NK-92 (cell line): ENCODE results near the gene TIGIT.
"Not testable (repeated sequence)": the region's sequence is repeated elsewhere in the genome, so short reads cannot be mapped to it uniquely, and the experiment has no call there.

Experiments used
- DNase-seq: peaks from one replicate; lab custom pipeline; 2025; ENCODE audit not compliant: unreplicated experiment; lab: John Stamatoyannopoulos, UW

The TIGIT gene

DNA sequence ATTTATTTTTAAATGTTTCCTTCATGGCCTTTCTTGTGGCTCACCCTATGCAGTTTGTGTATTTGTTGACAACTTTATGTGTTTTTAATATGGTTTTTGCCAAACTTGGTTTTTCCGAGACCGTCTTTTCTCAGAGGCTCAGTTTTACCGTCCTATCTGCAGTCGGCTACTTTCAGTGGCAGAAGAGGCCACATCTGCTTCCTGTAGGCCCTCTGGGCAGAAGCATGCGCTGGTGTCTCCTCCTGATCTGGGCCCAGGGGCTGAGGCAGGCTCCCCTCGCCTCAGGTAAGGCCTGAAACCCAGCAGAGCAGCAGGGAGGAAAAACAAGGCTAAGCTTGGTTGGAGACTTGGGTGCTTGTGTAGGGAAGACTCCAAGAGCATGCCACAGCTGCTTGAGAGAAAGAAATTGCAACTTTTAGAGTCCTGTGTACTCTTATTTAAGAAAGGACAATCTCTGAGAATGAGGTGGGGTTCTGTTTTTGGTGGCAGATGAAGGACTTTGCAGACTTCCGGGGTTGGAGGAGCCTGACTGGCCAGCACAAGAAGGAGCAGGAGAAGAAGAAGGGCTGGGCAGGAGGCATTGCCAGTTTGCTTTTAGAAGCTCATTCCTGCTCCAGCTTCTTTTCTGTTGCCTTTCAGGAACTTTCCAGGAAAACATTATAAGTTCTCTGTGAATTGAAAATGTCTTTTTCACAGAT lies at the start of gene TIGIT:
Gene TIGIT (plus strand): TSS at position 191 of the 698 bp plus-strand sequence. CDS start 34 bp downstream, at position 225.
- DNase-seq: no peak

DNA sequence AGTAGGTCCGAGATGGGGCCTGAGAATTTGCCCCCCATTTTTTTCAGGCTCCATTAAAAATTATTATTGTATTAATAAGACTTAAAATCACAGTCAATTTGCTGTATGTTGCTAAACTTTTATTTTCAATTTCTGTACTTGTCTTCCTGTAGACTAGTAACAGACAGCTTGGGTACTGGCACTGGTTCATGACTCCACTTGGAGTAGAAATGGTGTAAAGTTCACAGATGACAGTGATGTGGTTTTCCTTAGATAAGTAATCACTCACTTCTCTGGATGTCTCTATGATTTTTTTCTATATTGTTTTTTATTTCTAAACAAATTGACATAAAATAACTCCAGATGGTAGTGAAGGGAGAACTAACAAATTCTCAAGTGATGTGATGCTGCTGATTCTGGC lies 40.9 kb upstream of the TIGIT start:
- DNase-seq: no peak

DNA sequence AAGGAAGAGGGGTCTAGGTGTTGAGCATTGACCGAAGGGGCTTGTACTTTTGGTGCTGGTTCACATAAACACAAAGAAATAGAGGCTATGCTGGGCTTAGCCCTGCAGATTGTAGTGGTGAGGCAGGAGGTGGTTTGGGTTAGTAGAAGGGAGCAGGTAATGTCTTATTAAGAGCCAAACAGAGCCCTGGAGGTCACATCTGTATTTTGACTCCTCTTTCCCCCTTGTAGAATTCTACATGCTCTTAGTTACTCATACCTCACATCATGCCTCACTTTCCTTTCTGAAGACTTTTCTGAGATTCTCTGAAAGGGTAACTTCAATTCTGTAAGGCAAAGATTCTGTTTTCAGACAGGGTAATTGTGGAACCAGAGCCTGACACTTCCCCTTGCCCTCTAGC lies 40.3 kb upstream of the TIGIT start:
- DNase-seq: no peak

DNA sequence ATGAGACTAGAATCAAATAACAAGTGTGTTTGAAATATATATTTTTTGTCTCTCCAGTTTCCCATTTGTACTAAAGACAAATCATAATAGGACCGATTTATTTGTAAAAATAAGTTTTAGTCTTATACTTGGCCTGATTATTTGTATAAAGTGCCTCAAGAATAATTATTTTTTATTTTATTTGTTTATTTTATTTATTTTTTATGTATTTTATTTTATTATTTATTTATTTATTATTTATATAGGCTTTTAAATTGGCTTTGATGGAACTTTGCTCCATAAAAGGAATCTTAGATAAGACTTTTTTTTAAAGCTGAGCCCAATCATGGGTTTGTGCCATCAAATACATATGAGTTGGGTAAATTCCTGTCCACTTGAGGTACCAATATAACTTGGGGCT lies 34.3 kb upstream of the TIGIT start:
- no peak for DNase-seq

DNA sequence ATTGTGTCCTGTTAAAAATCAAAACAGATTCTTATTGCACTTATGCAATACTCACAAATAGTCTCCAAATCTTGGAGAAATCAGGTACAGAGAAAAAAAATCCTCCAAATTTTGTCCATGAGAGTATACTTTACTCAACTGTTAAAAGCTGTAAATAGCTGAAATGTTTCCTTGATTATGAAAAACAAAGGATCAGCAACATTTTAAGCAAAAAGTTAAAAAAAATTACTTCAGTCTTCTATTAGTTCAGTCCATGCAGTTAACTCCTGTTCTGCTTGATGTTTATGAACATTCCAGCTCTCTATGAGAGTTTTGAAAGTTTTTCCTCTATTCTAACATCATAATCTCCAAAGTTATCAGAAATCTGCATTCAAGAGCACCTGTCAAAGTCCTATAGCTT lies 33.7 kb upstream of the TIGIT start:
- DNase-seq: no peak

DNA sequence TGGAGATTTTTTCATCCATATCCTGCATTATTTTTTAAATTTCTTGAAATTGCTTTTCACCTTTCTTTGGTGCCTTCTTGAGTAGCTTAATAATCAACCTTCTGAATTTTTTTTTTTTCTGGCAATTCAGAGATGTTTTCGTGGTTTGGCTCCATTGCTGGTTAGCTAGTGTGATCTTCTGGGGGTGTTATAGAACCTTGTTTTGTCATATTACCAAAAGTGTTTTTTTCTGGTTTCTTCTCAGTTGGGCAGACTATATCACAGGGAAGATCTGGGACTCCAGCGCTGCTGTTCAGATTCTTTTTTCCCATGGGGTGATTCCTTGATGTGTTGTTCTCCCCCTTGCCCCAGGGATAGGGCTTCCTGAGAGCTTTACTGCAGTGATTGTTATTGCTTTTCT lies 23.8 kb upstream of the TIGIT start:
- DNase-seq: no peak

DNA sequence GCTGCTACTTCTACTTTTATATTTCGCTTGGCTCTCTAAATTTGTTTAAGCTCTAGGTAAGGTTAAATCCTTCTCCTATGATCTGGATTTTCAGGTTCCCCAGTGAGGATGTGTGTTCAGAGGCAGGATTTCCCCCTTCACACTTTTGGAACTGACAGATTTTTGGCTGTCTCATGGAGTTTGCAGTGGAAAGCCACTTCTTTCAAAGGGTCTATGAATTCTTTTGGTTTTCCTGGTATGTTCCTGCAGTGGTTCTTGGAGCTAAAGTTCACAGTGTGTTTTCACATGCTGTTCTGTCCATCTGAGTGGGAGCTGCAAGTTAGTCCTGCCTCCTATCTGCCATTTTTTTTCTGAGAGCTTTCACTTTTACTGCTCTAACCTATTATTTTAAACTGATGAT lies 21.6 kb upstream of the TIGIT start:
- DNase-seq: no peak

DNA sequence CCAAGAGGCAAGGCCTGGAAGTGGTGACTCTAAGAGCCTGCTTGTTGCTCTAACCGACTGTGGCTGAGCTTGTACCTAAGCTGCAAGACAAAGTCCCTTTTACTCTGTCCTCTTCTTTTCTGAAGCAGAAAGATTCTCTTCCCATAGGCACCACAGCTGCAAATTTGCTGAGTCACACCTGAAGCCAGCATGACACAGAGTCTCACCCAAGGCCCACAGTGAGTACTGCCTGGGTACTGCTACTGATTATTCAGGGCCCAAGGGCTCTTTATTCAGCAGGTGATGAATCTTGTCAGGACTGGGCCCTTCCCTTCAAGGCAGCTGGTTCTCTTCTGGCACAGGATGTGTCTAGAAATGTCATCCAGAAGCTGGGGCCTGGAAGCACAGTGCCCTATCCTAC lies 18.9 kb upstream of the TIGIT start:
- no peak for DNase-seq

DNA sequence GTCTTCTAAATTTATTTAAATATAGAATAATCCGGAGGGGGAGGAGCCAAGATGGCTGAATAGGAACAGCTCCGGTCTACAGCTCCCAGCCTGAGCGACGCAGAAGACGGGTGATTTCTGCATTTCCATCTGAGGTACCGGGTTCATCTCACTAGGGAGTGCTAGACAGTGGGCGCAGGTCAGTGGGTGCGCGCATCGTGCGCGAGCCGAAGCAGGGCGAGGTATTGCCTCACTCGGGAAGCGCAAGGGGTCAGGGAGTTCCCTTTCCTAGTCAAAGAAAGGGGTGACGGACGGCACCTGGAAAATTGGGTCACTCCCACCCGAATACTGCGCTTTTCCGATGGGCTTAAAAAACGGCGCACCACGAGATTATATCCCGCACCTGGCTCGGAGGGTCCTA lies 17.0 kb upstream of the TIGIT start:
- not testable (repeated sequence) for DNase-seq

DNA sequence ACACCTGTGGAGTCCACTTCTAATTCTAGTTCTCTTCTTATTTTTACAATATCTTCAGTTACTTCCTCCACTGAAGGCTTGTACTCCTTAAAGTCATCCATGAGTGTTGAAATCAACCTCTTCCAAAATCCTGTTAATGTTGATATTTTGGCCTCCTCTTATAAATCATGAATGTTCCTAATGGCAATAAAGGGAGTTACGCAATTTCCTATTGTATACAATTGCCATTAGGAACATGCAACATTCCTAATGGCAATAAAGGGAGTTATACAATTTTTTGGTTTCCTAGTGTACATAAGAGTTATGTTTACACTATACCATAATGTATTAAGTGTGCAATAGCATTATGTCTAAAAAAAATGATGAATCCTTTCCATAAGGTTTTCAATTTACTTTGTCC lies 9.2 kb upstream of the TIGIT start:
- DNase-seq: no peak

DNA sequence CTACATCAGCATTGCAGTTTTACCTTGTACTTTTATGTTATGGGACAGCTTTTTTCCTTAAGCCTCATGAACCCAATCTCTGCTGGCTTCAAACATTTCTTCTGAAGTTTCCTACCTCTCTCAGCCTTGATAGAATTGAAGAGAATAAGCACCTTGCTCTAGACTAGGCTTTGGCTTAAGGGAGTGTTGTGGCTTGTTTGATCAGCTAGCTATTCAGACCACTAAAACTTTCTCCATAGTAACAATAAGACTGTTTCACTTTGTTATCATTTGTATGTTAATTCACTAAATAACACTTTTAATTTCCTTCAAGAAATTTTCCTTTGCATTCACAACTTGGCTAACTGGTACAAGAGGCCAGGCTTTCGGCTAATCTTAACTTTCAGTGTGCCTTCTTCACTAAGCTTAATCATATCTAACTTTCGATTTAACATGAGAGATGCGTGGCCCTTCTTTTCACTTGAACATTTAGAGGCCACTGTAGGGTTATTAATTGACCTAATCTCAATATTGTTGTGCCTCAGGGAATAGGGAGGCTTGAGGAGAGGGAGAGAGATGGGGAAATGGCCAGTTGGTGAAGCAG lies 8.1 kb upstream of the TIGIT start:
- no peak for DNase-seq

DNA sequence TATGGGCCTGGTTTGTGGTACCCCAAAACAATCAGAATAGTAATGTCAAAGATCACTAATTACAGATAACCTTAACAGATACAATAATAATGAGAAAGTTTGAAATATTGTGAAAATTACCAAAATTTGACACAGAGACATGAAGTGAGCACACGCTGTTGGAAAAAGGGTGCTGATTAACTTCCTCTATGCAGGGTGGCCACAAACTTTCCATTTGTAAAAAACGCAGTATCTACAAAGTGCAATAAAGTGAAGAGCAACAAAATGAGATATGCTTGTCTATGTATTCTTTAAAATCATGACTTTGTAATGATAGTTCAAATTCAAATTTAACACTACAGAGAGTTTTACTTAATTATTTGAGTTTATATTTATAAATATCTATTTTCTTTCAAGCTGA lies 7.6 kb upstream of the TIGIT start:
- DNase-seq: no peak

DNA sequence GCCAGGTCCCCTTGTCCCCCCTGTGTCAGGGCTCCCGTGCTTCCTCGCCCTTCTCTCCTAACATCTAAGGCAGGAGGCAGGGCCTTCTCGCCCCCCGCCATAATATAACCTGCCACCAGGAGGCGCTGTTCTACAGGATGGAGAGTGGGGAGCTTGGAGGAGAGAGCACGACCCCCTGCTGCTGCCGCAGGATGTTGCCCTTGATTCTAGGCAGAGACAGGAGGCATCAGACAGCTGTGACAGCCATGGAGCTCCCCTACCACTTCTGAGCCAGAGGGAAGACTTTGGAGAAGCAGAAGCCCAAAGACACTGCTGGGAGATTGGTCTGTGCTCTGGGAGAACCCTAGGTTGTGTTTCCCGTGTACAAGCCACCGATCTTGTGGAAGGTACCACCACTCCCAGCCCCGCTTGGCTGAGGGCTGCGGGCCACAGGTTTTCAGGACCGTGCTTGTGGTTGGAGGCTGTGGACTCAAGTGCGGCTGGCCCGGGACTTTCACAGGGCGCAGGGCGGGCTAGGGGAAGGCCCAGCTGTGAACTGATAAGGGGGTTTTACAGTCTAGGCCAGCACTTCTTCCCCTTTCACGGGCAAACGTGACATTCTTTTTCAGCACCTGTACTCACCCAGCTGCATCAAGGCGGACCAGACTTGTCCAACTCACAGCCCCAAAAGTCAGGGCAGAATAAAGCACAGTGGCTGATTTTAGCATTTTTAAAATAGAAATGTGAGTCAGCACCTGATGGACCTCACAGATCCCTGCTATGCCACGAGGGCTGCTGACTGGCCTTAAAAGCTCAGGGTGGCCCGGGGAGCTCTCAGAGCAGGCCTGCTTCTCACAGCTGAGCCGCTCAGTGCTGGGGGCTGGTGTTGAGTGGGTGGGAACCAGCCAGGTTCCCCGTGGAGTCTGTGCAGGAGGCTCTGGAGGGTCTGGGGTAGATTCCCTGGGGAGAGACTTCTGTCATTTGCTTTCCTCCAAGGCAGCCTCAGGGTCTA lies 2.6 kb upstream of the TIGIT start:
- DNase-seq: peak; percentile 14

DNA sequence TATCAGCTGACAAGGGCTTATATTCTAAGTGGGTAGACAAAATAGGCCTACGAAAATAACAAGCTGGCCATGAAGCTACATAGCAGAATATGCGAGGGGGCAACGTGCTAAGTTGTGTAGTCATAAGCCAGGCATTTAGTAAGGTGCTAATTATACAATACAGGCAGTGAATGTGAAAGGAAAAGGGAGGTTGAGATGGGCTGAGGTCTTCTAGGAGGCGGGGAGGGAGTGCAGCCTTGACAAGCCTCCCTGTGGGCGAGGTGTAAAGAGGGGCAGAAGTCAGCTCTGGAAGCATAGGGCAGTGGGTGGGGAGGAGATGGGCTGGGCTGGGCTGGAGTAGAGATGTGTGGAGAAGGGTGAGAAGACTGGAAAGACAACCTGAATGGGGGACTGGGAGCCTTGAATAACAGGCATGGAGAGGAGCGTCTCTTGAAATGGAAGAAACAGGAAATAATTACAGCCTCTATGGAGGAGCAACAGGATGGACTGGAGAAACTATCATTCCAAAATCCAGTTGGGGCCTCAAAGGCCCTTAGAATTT lies 1.2 kb downstream of the TIGIT start:
- DNase-seq: no peak

DNA sequence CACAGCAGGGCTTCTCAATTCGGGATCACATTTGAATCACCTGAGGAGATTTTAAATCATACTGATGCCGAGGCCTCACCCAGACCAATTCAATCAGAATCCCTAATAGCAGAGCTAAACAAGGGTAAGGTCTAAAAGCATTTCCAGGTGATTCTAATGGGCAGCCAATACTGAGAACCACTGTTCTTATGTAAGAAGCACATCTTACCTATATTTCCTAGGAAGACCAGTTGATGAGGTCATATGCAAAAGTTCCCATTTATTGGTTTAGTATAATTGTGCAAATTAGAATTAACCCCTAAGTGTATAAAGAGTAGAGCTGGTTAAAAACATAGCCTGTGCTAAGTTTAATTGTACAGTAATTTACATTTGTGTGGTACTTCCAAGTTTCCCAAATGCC lies 2.1 kb downstream of the TIGIT start:
- DNase-seq: no peak

DNA sequence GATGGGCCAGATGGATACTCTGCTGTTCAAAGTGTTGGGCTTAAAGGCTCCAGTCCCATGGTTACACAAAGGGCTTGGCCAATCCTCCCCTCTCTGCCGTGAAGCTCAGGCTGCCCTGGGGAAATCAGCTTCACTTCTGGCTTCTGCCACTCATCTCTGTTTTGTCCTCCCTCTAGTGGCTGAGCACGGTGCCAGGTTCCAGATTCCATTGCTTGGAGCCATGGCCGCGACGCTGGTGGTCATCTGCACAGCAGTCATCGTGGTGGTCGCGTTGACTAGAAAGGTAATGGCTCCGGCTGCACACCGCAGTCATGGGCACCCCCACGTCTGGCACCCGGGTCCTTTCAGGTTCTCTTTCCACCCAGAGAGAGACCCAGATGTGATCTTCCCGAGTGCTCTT lies 5.6 kb downstream of the TIGIT start:
- DNase-seq: no peak

DNA sequence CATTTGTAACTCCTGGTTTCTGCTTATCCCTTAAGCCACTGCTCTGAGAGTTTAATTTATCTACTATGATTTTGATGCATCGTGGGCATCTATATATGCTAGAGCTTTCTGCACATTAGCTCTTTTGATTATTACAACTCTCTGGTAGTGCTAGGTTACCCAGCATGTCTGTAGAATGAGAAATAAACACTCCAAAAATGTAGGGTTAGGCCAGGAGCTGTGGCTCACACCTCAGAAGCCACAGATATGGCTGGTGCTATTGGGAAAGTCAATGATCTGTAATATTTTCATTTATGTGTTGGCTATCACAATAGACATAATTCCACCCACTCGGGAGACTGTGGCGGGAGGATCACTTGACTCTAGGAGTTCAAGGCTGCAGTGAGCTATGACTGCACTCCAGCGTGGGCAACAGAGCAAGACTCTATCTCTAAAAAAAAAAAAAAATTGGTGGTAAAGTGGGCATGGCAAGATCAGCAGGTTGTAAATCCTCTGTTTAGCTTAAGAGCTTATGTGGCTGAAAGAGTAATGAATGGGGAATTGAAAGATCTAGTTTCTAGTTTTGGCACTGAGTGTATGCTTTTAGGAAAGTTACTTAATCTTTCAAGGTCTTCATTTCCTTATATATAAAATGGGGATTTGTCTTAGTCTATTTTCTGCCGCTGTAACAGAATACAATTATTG lies 6.3 kb downstream of the TIGIT start:
- DNase-seq: no peak

DNA sequence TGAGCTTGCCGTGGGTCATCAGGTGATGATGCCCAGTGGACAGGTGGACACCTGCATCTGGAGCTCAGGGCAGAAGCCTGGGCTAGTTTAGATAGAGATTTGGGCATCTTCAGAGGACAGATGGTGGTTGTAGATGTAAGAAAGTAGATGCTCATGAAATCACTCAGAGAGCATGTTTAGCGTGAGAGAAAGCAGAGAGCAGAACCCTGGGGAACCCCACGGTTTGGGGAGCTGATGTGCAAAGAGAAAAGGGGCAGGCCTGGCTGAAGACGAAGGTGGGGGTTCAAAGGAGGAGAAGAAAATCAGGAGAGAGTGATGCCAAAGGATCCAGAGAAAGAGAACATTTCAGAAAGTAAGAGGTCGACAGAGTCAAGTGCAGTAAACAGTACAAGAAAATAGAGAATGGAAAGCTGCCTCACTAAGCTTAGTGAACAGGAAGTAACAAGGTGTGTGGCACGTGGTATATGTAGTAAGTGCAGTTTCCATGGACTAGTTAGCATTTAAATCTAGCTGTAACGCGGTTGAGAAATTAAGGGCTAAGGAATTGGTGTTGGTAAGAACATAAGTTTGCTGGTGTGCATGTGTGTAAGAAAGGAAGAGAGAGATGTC lies 13.5 kb downstream of the TIGIT start:
- DNase-seq: no peak

DNA sequence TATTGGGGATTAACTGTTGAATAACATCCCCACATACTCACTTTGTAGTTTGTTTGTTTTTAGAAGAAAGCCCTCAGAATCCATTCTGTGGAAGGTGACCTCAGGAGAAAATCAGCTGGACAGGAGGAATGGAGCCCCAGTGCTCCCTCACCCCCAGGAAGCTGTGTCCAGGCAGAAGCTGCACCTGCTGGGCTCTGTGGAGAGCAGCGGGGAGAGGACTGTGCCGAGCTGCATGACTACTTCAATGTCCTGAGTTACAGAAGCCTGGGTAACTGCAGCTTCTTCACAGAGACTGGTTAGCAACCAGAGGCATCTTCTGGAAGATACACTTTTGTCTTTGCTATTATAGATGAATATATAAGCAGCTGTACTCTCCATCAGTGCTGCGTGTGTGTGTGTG lies 14.0 kb downstream of the TIGIT start:
- no peak for DNase-seq

DNA sequence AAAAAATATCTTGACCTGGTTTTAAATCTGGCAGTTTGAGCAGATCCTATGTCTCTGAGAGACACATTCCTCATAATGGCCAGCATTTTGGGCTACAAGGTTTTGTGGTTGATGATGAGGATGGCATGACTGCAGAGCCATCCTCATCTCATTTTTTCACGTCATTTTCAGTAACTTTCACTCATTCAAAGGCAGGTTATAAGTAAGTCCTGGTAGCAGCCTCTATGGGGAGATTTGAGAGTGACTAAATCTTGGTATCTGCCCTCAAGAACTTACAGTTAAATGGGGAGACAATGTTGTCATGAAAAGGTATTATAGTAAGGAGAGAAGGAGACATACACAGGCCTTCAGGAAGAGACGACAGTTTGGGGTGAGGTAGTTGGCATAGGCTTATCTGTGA lies 14.5 kb downstream of the TIGIT start:
- no peak for DNase-seq

DNA sequence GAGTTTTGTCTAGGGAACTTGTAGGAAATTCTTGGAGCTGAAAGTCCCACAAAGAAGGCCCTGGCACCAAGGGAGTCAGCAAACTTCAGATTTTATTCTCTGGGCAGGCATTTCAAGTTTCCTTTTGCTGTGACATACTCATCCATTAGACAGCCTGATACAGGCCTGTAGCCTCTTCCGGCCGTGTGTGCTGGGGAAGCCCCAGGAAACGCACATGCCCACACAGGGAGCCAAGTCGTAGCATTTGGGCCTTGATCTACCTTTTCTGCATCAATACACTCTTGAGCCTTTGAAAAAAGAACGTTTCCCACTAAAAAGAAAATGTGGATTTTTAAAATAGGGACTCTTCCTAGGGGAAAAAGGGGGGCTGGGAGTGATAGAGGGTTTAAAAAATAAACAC lies 15.0 kb downstream of the TIGIT start:
- no peak for DNase-seq
